H1 (cell line): ENCODE results near the gene AQP2. TPM values are rescaled to one million over a fixed set of nuclear protein-coding genes. Genes with fewer than 3 reads are reported as not detected.

Experiments
- CTCF ChIA-PET: fragments of 300-600 bp; sonication (Branson Sonifier 250); formaldehyde crosslinking; loops from one replicate; lab custom pipeline; 2021; ENCODE audit not compliant: partially characterized antibody; lab: Charles Lee
- POLR2A ChIA-PET: fragments of 300-600 bp; sonication (Branson Sonifier 250); formaldehyde crosslinking; loops from one replicate; lab custom pipeline; 2021; ENCODE audit warnings: inconsistent platforms; ENCODE audit not compliant: partially characterized antibody; lab: Charles Lee
- DNase-seq, 2 experiments: peaks; one replicate each; pipeline versions ENCODE4 v3.0.0 to v3.0.0-alpha.2; 2010 to 2022; ENCODE audit warnings: low spot score in 2 of 2, low read depth in 1 of 2, mixed read lengths in 1 of 2
- FAIRE-seq: peaks from 2 replicates; lab custom pipeline; 2011; peaks lifted over from hg19 to GRCh38; lab: Jason Lieb, UNC
- H2AFZ ChIP-seq: 2 replicates; pipeline ENCODE4 v1.8.1; 2012; ENCODE audit warnings: low read length, inconsistent platforms
- H2AK5ac ChIP-seq: 2 replicates; pipeline ENCODE4 v1.6.1; 2013; ENCODE audit warnings: low read depth, low read length
- H2BK120ac ChIP-seq: replicated peaks from 2 replicates; pipeline ENCODE3; 2013; ENCODE audit warnings: low read depth, low read length, inconsistent platforms
- H2BK12ac ChIP-seq: 2 replicates; pipeline ENCODE4 v1.6.1; 2013; ENCODE audit warnings: low read depth, low read length
- H2BK15ac ChIP-seq: 2 replicates; pipeline ENCODE4 v1.6.1; 2013; ENCODE audit warnings: low read length
- H2BK20ac ChIP-seq: 2 replicates; pipeline ENCODE4 v1.6.1; 2013; ENCODE audit warnings: low read length
- H2BK5ac ChIP-seq: 2 replicates; pipeline ENCODE4 v1.6.1; 2013; ENCODE audit warnings: low read depth, low read length
- H3K14ac ChIP-seq: 2 replicates; pipeline ENCODE4 v1.6.1; 2013; ENCODE audit warnings: inconsistent platforms; ENCODE audit not compliant: insufficient read length
- H3K18ac ChIP-seq: 2 replicates; pipeline ENCODE4 v1.6.1; 2013; ENCODE audit warnings: low read length; ENCODE audit errors: extremely low read depth
- H3K23ac ChIP-seq: 2 replicates; pipeline ENCODE4 v1.6.1; 2013; ENCODE audit warnings: inconsistent platforms; ENCODE audit not compliant: insufficient read length
- H3K23me2 ChIP-seq: 2 replicates; pipeline ENCODE4 v1.6.1; 2013; ENCODE audit warnings: low read depth, low read length
- H3K27ac ChIP-seq: 2 replicates; pipeline ENCODE4 v1.6.1; 2011; ENCODE audit warnings: low read depth, low read length, inconsistent platforms
- H3K27me3 ChIP-seq, 4 experiments: replicated peaks in 1 of 4; 1 replicate in 1 of 4; 2 replicates in 3 of 4; pipeline versions ENCODE4 v1.6.1 to v1.8.1; 2011 to 2013; ENCODE audit warnings: low read length in 3 of 4, mild to moderate bottlenecking in 3 of 4, inconsistent platforms in 2 of 4, mixed read lengths in 2 of 4, moderate library complexity in 1 of 4; ENCODE audit not compliant: control insufficient read depth in 3 of 4, insufficient read depth in 3 of 4; ENCODE audit errors: extremely low read depth in 1 of 4
- H3K36me3 ChIP-seq, 4 experiments: 2 replicates each; pipeline versions ENCODE4 v1.6.1 to v1.8.1; 2011 to 2013; ENCODE audit warnings: mild to moderate bottlenecking in 4 of 4, low read length in 3 of 4, moderate library complexity in 2 of 4, control low read depth in 1 of 4, inconsistent platforms in 1 of 4; ENCODE audit not compliant: insufficient read depth in 4 of 4, control insufficient read depth in 2 of 4
- H3K4ac ChIP-seq: replicated peaks from 2 replicates; pipeline ENCODE3; 2013; ENCODE audit warnings: low read length, low read depth, mixed read lengths, inconsistent platforms; ENCODE audit not compliant: insufficient read length
- H3K4me1 ChIP-seq, 4 experiments: replicated peaks in 1 of 4; 1 replicate in 1 of 4; 2 replicates in 3 of 4; pipeline versions ENCODE4 v1.6.1 to v1.8.1; 2011 to 2013; ENCODE audit warnings: low read length in 3 of 4, inconsistent platforms in 2 of 4, mixed read lengths in 1 of 4; ENCODE audit not compliant: insufficient read depth in 4 of 4, control insufficient read depth in 3 of 4
- H3K4me2 ChIP-seq, 2 experiments: 2 replicates each; pipeline versions ENCODE4 v1.6.1 to v1.8.1; 2011 to 2013; ENCODE audit warnings: low read depth in 2 of 2, low read length in 2 of 2, control low read depth in 1 of 2, inconsistent platforms in 1 of 2, mild to moderate bottlenecking in 1 of 2; ENCODE audit not compliant: insufficient read depth in 1 of 2
- H3K4me3 ChIP-seq, 4 experiments: fragments of 200-600, 300-600 bp in 1 of 4; sonication (generic), shearing (Covaris generic), sonication (Bioruptor Twin) in 1 of 4; 2 replicates each; pipeline versions ENCODE4 v1.5.1 to v1.8.1; 2011 to 2016; ENCODE audit warnings: low read length in 4 of 4, low read depth in 3 of 4, control low read depth in 2 of 4, inconsistent platforms in 2 of 4, mild to moderate bottlenecking in 2 of 4, mixed read lengths in 1 of 4, moderate library complexity in 1 of 4; ENCODE audit not compliant: insufficient read depth in 2 of 4; ENCODE audit errors: extremely low read depth in 1 of 4
- H3K56ac ChIP-seq: replicated peaks from 2 replicates; pipeline ENCODE3; 2013; ENCODE audit warnings: low read depth, mild to moderate bottlenecking, mixed read lengths, low read length, inconsistent platforms; ENCODE audit not compliant: insufficient read length
- H3K79me1 ChIP-seq: 2 replicates; pipeline ENCODE4 v1.6.1; 2013; ENCODE audit warnings: low read depth, low read length, control low read depth
- H3K79me2 ChIP-seq, 2 experiments: 2 replicates each; pipeline versions ENCODE4 v1.6.1 to v1.8.1; 2012 to 2013; ENCODE audit warnings: low read length in 2 of 2, mild to moderate bottlenecking in 2 of 2, inconsistent platforms in 1 of 2; ENCODE audit not compliant: insufficient read depth in 2 of 2, control insufficient read depth in 1 of 2
- H3K9ac ChIP-seq, 4 experiments: replicated peaks in 1 of 4; 1 replicate in 1 of 4; 2 replicates in 3 of 4; pipeline versions ENCODE4 v1.6.1 to v1.8.1; 2011 to 2013; ENCODE audit warnings: low read depth in 3 of 4, low read length in 3 of 4, control low read depth in 2 of 4, mild to moderate bottlenecking in 2 of 4, moderate library complexity in 2 of 4, inconsistent platforms in 1 of 4; ENCODE audit errors: extremely low read depth in 1 of 4
- H3K9me3 ChIP-seq, 2 experiments: 2 replicates each; pipeline versions ENCODE4 v1.6.1 to v1.8.1; 2012 to 2013; ENCODE audit warnings: mild to moderate bottlenecking in 2 of 2, moderate library complexity in 2 of 2, control low read depth in 1 of 2, inconsistent platforms in 1 of 2, low read depth in 1 of 2, low read length in 1 of 2, mixed read lengths in 1 of 2; ENCODE audit not compliant: insufficient read depth in 2 of 2
- H4K20me1 ChIP-seq, 2 experiments: replicated peaks in 1 of 2; 2 replicates each; pipeline versions ENCODE3 to v1.8.1; 2011 to 2013; ENCODE audit warnings: inconsistent platforms in 2 of 2, low read length in 2 of 2, mild to moderate bottlenecking in 1 of 2; ENCODE audit not compliant: insufficient read depth in 2 of 2, control insufficient read depth in 1 of 2
- H4K5ac ChIP-seq: 2 replicates; pipeline ENCODE4 v1.6.1; 2013; ENCODE audit warnings: low read length, low read depth, mixed read lengths, inconsistent platforms; ENCODE audit not compliant: insufficient read length
- H4K8ac ChIP-seq: 2 replicates; pipeline ENCODE4 v1.8.0; 2013; ENCODE audit warnings: mild to moderate bottlenecking, moderate library complexity, low read length, inconsistent platforms; ENCODE audit not compliant: insufficient read depth; ENCODE audit errors: extremely low read depth
- H4K91ac ChIP-seq: replicated peaks from 2 replicates; pipeline ENCODE3; 2013; ENCODE audit warnings: low read length, mixed read lengths, inconsistent platforms; ENCODE audit not compliant: insufficient read length
- ASH2L ChIP-seq: fragments of 200-600, 300-600 bp; sonication (generic); IDR thresholded peaks from one replicate; pipeline ENCODE4 v1.7.1; 2017; ENCODE audit warnings: low read length
- KDM1A ChIP-seq: fragments of 200-600, 300-600 bp; sonication (generic); IDR thresholded peaks from 2 replicates; pipeline ENCODE4 v1.7.1; 2016; ENCODE audit warnings: mild to moderate bottlenecking, low read length, borderline replicate concordance
- WGBS, 2 experiments: shearing (Covaris generic) in 1 of 2; methylation state at CpG; one replicate each; pipeline versions ENCODE4 v1.1.6 to v1.1.7; 2013 to 2015; ENCODE audit warnings: low lambda C conversion rate in 2 of 2, mixed read lengths in 2 of 2, inconsistent platforms in 1 of 2, low coverage in 1 of 2, missing lambda C conversion rate in 1 of 2; ENCODE audit not compliant: insufficient replicate concordance in 2 of 2, insufficient coverage in 1 of 2, insufficient read length in 1 of 2; ENCODE audit errors: extremely low coverage in 1 of 2, missing lambda C conversion rate in 1 of 2; 5-methylcytosine and 5-hydroxymethylcytosine counted together
- polyA plus RNA-seq, 7 experiments: library from polyadenylated mRNA; depleted of rRNA in 3 of 7; stranded (reverse) in 5 of 7; unstranded in 2 of 7; fragments of >200 nt in 5 of 7; fragments of 200-250 nt in 2 of 7; gene quantifications; 1 replicate in 5 of 7; 2 replicates in 1 of 7; 4 replicates in 1 of 7; pipeline versions ENCODE4 v1.2.1 to v1.2.3, GENCODE V29; 2011 to 2013; ENCODE audit warnings: missing spikeins in 2 of 7, mixed read lengths in 2 of 7
- total RNA-seq: library from RNA; stranded (reverse); fragmentation: NEBNext Ultra II Directional; extraction: Animal tissue kit (Norgen Biotek cat#: 25700); gene quantifications from 2 replicates; pipeline ENCODE4 v1.2.1, GENCODE V29; 2021

Gene AQP2
- total and polyA plus RNA-seq, 2 of the 8 experiments (the other 6 are each of a cell fraction or from before 2014, with no cell fraction given) = not detected

- peak overlapping the region in 1 of 4 experiments; percentile 59; a peak in 1 of 8 replicates for H3K4me3 ChIP-seq
- H2BK15ac ChIP-seq = no peak overlapping the region
- H2BK5ac ChIP-seq = peak overlapping the region; percentile 18; the same call in 1 of the 2 replicates
- no peak overlapping the region for H3K9ac ChIP-seq
- H3K23ac ChIP-seq = no peak overlapping the region
- no peak overlapping the region for H2AFZ ChIP-seq
- H4K5ac ChIP-seq = no peak overlapping the region
- peak overlapping the region; percentile 96; the same call in 1 of the 2 replicates for H2BK12ac ChIP-seq
- CTCF ChIA-PET = interaction anchor here (0.7 to 7.8 kb wide), 17 partner anchors 8 to 379 kb away, joined by 3 to 86 read pairs (median 4); partner anchors contain the start of genes AQP2 and COX14
- peak overlapping the region; percentile 46 to 49 for H3K4me2 ChIP-seq
- WGBS, 2 experiments = 27% methylated on average over 11 of the region's 11 CpGs; no CpG with 5 or more reads in 1 of the 2 experiments
- no peak overlapping the region for H3K27ac ChIP-seq
- H2AK5ac ChIP-seq = peak overlapping the region; percentile 2
- H3K4me1 ChIP-seq = peaks cover 4 to 24% (median 17%) of the 10 kb centered on the region in 4 experiments
- no peak overlapping the region for H3K14ac ChIP-seq
- H2BK120ac ChIP-seq = no peak overlapping the region
- no peak overlapping the region for H3K56ac ChIP-seq
- no peak overlapping the region for H4K8ac ChIP-seq
- FAIRE-seq (peak; percentile 88), DNase-seq (peak in 1 of 2 experiments; percentile 60)
- peak overlapping the region; percentile 83 for H3K18ac ChIP-seq
- POLR2A ChIA-PET = interaction anchor here (0.8 to 2.3 kb wide), 4 partner anchors 9 to 21 kb away, joined by 3 to 9 read pairs (median 4); no protein-coding TSS in a partner anchor
- H3K79me1 ChIP-seq = no peaks in the 10 kb centered on the region
- H3K9me3 ChIP-seq = no peaks in the 10 kb centered on the region
- peak overlapping the region; percentile 18 for H4K91ac ChIP-seq
- peak overlapping the region; percentile 86; the same call in 1 of the 2 replicates for H2BK20ac ChIP-seq
- H3K36me3 ChIP-seq = no peaks in the 10 kb centered on the region
- peaks cover 12 to 66% (median 55%) of the 10 kb centered on the region in 4 experiments for H3K27me3 ChIP-seq
- H3K4ac ChIP-seq = no peak overlapping the region
- H4K20me1 ChIP-seq = no peaks in the 10 kb centered on the region
- no peaks in the 10 kb centered on the region for H3K79me2 ChIP-seq
- H3K23me2 ChIP-seq = peaks cover 6% of the 10 kb centered on the region; the same call in 1 of the 2 replicates
- TF ChIP-seq KDM1A (no peak), ASH2L (peak; percentile 58)
- TF ChIP-seq, all 59 proteins: peak for 1
Observed at GRCh38 chr12:49959685-49960473, 9.3 kb downstream of the AQP2 start.
